ENCODE results near the gene PRR29.

DNA sequence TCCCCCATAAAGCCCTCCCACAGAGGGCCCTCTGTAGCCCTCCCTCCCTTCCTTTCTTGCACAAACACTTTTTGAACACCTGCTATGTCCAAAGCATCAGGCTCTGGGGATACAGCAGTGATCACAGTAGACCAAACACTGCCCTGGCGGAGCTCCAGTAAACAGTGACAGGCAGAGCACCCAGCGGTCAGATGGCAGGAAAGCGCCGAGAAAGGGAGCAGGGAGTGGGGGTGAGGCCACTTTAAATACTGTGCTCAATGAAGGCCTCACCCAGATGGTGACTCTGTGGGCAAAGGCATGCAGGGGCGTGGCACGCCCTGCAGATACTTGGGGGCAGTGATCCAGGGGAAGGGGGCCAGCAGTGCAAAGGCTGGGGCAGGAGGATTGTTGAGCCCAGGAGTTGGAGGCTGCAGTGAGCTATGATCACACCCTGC lies 7.6 kb downstream of the PRR29 start:
- TF ChIP-seq POLR2AphosphoS5 (IDR thresholded peaks at IDR 0.05; ENCODE audit: low read depth, low read length) = no peak
- TF ChIP-seq POLR2A (IDR thresholded peaks at IDR 0.05; ENCODE audit: low read depth, low read length) = no peak
